WTC11 (cell line): ENCODE results near the gene STRAP. TPM values are rescaled to one million over a fixed set of nuclear protein-coding genes. Genes with fewer than 3 reads are reported as not detected.

Source experiments
- ATAC-seq: fragments of 200-7000 bp; cut with Tn5 transposase; 2 replicates; pipeline ENCODE4 v1.10.0; 2021; ENCODE audit warnings: mild to moderate bottlenecking, moderate library complexity
- CTCF ChIA-PET: fragments of 300-600 bp; sonication (Branson Sonifier 250); formaldehyde crosslinking; loops from one replicate; lab custom pipeline; 2021; ENCODE audit warnings: antibody characterized with exemption; lab: Charles Lee
- POLR2A ChIA-PET: fragments of 350-600 bp; sonication (Branson Sonifier 250); formaldehyde crosslinking; loops from one replicate; lab custom pipeline; 2021; ENCODE audit warnings: antibody characterized with exemption; lab: Charles Lee
- DNase-seq: peaks from one replicate; pipeline ENCODE4 v3.0.0; 2021; ENCODE audit warnings: low spot score
- H3K27ac Mint-ChIP-seq: 2 replicates; pipeline ENCODE4 v1.8.0; 2021; ENCODE audit warnings: mixed read lengths
- H3K27me3 Mint-ChIP-seq: 2 replicates; pipeline ENCODE4 v1.8.0; 2021; ENCODE audit warnings: low read depth, mild to moderate bottlenecking, moderate library complexity, mixed read lengths
- H3K36me3 Mint-ChIP-seq: 2 replicates; pipeline ENCODE4 v1.8.0; 2021; ENCODE audit warnings: mixed read lengths
- H3K4me1 Mint-ChIP-seq: 2 replicates; pipeline ENCODE4 v1.8.0; 2022; ENCODE audit warnings: mixed read lengths
- H3K4me3 Mint-ChIP-seq: 2 replicates; pipeline ENCODE4 v1.8.0; 2021; ENCODE audit warnings: mild to moderate bottlenecking, moderate library complexity, mixed read lengths
- H3K9me3 Mint-ChIP-seq: 2 replicates; pipeline ENCODE4 v1.8.0; 2021; ENCODE audit warnings: mixed read lengths
- CTCF ChIP-seq: fragments of 200-600 bp; IDR thresholded peaks from 2 replicates; pipeline ENCODE4 v1.8.0; 2022; ENCODE audit warnings: antibody characterized with exemption
- E2F5 ChIP-seq: sonication (generic); formaldehyde crosslinking; IDR thresholded peaks from 2 replicates; pipeline ENCODE4 v1.8.1; 2022; ENCODE audit warnings: mild to moderate bottlenecking, moderate library complexity, missing genetic modification reagents
- EMX1 ChIP-seq: fragments of 250-450 bp; sonication (Bioruptor Pico); IDR thresholded peaks from 2 replicates; pipeline ENCODE4 v1.8.0; 2021; ENCODE audit warnings: mild to moderate bottlenecking
- MXD4 ChIP-seq: fragments of 250-450 bp; sonication (Bioruptor Pico); IDR thresholded peaks from 2 replicates; pipeline ENCODE4 v1.8.0; 2021; ENCODE audit warnings: mild to moderate bottlenecking, moderate library complexity, borderline replicate concordance
- NR1H2 ChIP-seq: sonication (generic); formaldehyde crosslinking; IDR thresholded peaks from 2 replicates; pipeline ENCODE4 v1.9.0; 2021; ENCODE audit warnings: mild to moderate bottlenecking, moderate library complexity, missing genetic modification reagents
- PRRX2 ChIP-seq: fragments of 250-450 bp; sonication (Bioruptor Pico); IDR thresholded peaks from 2 replicates; pipeline ENCODE4 v1.8.0; 2021; ENCODE audit warnings: mild to moderate bottlenecking
- TCF7 ChIP-seq: sonication (generic); formaldehyde crosslinking; IDR thresholded peaks from 2 replicates; pipeline ENCODE4 v1.8.0; 2022; ENCODE audit warnings: mild to moderate bottlenecking, low read depth, missing genetic modification reagents, moderate library complexity
- TP53 ChIP-seq: sonication (generic); formaldehyde crosslinking; IDR thresholded peaks from 2 replicates; pipeline ENCODE4 v1.8.1; 2023; ENCODE audit warnings: mild to moderate bottlenecking, missing genetic modification reagents
- ZBTB21 ChIP-seq: sonication (generic); formaldehyde crosslinking; IDR thresholded peaks from 2 replicates; pipeline ENCODE4 v1.8.1; 2023; ENCODE audit warnings: mild to moderate bottlenecking, missing genetic modification reagents, borderline replicate concordance
- ZMAT4 ChIP-seq: fragments of 250-450 bp; sonication (Bioruptor Pico); IDR thresholded peaks from 2 replicates; pipeline ENCODE4 v1.9.0; 2021; ENCODE audit warnings: mild to moderate bottlenecking
- ZNF416 ChIP-seq: fragments of 250-450 bp; sonication (Bioruptor Pico); IDR thresholded peaks from 2 replicates; pipeline ENCODE4 v1.9.0; 2021; ENCODE audit warnings: mild to moderate bottlenecking, inconsistent platforms
- total RNA-seq: library from RNA; stranded (reverse); gene quantifications from 3 replicates; pipeline ENCODE4 v1.2.3, GENCODE V29; 2021
- TF ChIP-seq, protein P1 (sequence below): sonication (generic); formaldehyde crosslinking; IDR thresholded peaks from 2 replicates; pipeline ENCODE4 v1.8.0; 2022; ENCODE audit warnings: missing genetic modification reagents
- TF ChIP-seq, protein P2 (sequence below): sonication (generic); formaldehyde crosslinking; conservative IDR thresholded peaks from 2 replicates; pipeline ENCODE4 v1.8.1; 2023; ENCODE audit warnings: mild to moderate bottlenecking, low read depth, missing genetic modification reagents, moderate library complexity
- TF ChIP-seq, protein P3 (sequence below): sonication (generic); formaldehyde crosslinking; IDR thresholded peaks from 2 replicates; pipeline ENCODE4 v1.8.0; 2022; ENCODE audit warnings: mild to moderate bottlenecking, missing genetic modification reagents

STRAP gene
- total RNA-seq, 1 experiment from 2014 or later, result 221 TPM

DNA sequence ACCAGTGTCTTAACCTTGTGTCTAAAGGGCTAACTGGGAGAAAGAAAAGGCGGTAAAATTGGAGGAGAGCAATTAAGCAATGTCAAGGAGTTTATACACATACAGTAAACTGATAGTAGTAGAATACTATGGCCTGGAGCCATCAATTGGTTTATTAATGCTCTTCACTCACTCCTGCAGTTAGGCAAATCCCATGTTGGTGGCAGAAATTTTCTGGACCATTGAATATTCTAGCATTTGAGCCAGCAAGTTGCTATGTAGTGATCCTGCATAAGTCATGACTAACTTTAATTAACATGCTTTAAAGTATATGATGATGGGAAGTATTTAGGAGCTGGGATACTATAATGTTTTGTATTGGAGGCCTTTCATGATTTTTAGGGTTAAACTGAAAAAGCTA, 14.7 kb downstream of the STRAP start:
- ChIA-PET CTCF (no interaction called here), POLR2A (no interaction called here)
- Mint-ChIP-seq H3K4me1 (no peaks in the 10 kb centered on the region), H3K27ac (no peak overlapping the region), H3K4me3 (no peak overlapping the region), H3K27me3 (no peaks in the 10 kb centered on the region), H3K9me3 (no peaks in the 10 kb centered on the region), H3K36me3 (peaks cover 49% of the 10 kb centered on the region)
- DNase-seq (no peak), ATAC-seq (no peak)
- TF ChIP-seq MXD4 (CRISPR knock-in tag) (no peak), ZMAT4 (CRISPR knock-in tag) (no peak), E2F5 (no peak), PRRX2 (CRISPR knock-in tag) (no peak), TCF7 (no peak), NR1H2 (CRISPR knock-in tag) (no peak), TP53 (CRISPR knock-in tag) (no peak)
- TF ChIP-seq, protein P1, sequence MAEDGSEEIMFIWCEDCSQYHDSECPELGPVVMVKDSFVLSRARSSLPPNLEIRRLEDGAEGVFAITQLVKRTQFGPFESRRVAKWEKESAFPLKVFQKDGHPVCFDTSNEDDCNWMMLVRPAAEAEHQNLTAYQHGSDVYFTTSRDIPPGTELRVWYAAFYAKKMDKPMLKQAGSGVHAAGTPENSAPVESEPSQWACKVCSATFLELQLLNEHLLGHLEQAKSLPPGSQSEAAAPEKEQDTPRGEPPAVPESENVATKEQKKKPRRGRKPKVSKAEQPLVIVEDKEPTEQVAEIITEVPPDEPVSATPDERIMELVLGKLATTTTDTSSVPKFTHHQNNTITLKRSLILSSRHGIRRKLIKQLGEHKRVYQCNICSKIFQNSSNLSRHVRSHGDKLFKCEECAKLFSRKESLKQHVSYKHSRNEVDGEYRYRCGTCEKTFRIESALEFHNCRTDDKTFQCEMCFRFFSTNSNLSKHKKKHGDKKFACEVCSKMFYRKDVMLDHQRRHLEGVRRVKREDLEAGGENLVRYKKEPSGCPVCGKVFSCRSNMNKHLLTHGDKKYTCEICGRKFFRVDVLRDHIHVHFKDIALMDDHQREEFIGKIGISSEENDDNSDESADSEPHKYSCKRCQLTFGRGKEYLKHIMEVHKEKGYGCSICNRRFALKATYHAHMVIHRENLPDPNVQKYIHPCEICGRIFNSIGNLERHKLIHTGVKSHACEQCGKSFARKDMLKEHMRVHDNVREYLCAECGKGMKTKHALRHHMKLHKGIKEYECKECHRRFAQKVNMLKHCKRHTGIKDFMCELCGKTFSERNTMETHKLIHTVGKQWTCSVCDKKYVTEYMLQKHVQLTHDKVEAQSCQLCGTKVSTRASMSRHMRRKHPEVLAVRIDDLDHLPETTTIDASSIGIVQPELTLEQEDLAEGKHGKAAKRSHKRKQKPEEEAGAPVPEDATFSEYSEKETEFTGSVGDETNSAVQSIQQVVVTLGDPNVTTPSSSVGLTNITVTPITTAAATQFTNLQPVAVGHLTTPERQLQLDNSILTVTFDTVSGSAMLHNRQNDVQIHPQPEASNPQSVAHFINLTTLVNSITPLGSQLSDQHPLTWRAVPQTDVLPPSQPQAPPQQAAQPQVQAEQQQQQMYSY (CRISPR knock-in tag), result no peak
- TF ChIP-seq, protein P2, sequence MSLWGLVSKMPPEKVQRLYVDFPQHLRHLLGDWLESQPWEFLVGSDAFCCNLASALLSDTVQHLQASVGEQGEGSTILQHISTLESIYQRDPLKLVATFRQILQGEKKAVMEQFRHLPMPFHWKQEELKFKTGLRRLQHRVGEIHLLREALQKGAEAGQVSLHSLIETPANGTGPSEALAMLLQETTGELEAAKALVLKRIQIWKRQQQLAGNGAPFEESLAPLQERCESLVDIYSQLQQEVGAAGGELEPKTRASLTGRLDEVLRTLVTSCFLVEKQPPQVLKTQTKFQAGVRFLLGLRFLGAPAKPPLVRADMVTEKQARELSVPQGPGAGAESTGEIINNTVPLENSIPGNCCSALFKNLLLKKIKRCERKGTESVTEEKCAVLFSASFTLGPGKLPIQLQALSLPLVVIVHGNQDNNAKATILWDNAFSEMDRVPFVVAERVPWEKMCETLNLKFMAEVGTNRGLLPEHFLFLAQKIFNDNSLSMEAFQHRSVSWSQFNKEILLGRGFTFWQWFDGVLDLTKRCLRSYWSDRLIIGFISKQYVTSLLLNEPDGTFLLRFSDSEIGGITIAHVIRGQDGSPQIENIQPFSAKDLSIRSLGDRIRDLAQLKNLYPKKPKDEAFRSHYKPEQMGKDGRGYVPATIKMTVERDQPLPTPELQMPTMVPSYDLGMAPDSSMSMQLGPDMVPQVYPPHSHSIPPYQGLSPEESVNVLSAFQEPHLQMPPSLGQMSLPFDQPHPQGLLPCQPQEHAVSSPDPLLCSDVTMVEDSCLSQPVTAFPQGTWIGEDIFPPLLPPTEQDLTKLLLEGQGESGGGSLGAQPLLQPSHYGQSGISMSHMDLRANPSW (CRISPR knock-in tag), result no peak

DNA sequence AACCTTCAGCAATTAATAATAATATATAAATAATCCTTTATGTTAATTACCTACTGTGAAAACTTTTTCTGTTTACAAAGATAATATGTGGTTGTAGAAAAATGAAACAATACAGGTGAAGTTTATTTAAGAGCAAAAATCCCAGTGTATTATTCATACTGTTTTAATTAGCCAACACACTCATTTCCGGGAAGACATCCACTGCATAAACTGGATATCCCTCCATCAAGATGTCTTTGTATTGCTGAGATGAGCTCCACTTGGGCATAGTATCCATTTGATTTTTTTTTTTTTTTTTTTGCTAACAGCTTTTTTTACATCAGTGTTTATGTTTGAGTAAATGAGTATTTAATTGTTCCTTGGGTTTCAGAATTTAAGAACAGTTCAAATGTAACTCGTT, 15.2 kb downstream of the STRAP start:
- CTCF ChIA-PET, result interaction anchor here (0.9 kb wide), 1 partner anchor 14 kb away, joined by 3 read pairs; the partner anchor contains the start of gene DERA
- H3K9me3 Mint-ChIP-seq, result no peaks in the 10 kb centered on the region
- H3K4me3 Mint-ChIP-seq, result no peak overlapping the region
- no peak for DNase-seq
- TF ChIP-seq ZNF416 (CRISPR knock-in tag), result no peak
- TF ChIP-seq, all 79 proteins: peak for 0
- POLR2A ChIA-PET, result no interaction called here
- Mint-ChIP-seq H3K4me1 (no peaks in the 10 kb centered on the region), H3K27me3 (no peaks in the 10 kb centered on the region), H3K27ac (no peak overlapping the region), H3K36me3 (peaks cover 55% of the 10 kb centered on the region)
- ATAC-seq, result no peak

GRCh38 chr12:15899282-15899870, 17.2 kb downstream of the STRAP start:
- ATAC-seq (no peak), DNase-seq (no peak)
- H3K27ac Mint-ChIP-seq, result no peak overlapping the region
- H3K4me1 Mint-ChIP-seq, result no peaks in the 10 kb centered on the region
- CTCF ChIA-PET, result interaction anchor here (0.7 to 1.6 kb wide), 16 partner anchors 9 to 1096 kb away, joined by 3 to 19 read pairs (median 3); partner anchors contain the start of genes C12orf60, DERA, EPS8 and STRAP
- POLR2A ChIA-PET, result no interaction called here
- TF ChIP-seq CTCF (peak; percentile 58), ZBTB21 (CRISPR knock-in tag) (no peak), EMX1 (CRISPR knock-in tag) (no peak)
- TF ChIP-seq, protein P3, sequence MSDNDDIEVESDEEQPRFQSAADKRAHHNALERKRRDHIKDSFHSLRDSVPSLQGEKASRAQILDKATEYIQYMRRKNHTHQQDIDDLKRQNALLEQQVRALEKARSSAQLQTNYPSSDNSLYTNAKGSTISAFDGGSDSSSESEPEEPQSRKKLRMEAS (CRISPR knock-in tag), result no peak
- H3K27me3 Mint-ChIP-seq, result no peaks in the 10 kb centered on the region
- peaks cover 61% of the 10 kb centered on the region for H3K36me3 Mint-ChIP-seq
- no peaks in the 10 kb centered on the region for H3K9me3 Mint-ChIP-seq
- no peak overlapping the region for H3K4me3 Mint-ChIP-seq
